GM19395 (cell line): ENCODE measurements around the gene STUB1.
A peak's percentile ranks its signal among the peaks of the same experiment; 100 is the strongest.

Source experiments
- ATAC-seq: cut with Tn5 transposase; IDR thresholded peaks from one replicate; pipeline ENCODE4 v1.9.1; 2021; ENCODE audit warnings: mild to moderate bottlenecking, moderate library complexity; ENCODE audit not compliant: unreplicated experiment

The STUB1 gene

DNA sequence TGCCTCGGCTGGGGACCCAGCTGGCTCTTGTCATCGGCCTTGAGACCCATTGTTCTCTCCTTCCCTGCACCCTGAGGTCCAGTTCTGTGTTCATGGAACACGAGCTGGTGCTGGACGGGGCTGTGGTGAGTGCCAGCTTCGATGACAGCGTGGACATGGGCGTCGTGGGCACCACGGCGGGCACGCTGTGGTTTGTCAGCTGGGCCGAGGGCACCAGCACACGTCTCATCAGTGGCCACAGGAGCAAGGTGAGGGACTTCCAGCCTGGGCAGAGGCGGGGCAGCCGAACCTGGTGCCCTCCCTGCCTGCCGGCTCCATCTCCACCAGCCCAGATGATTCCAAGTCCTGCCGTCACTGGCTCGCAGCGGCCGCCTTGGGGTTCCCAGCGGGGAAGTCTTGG, 17.6 kb upstream of the STUB1 start:
- ATAC-seq, result no peak

DNA sequence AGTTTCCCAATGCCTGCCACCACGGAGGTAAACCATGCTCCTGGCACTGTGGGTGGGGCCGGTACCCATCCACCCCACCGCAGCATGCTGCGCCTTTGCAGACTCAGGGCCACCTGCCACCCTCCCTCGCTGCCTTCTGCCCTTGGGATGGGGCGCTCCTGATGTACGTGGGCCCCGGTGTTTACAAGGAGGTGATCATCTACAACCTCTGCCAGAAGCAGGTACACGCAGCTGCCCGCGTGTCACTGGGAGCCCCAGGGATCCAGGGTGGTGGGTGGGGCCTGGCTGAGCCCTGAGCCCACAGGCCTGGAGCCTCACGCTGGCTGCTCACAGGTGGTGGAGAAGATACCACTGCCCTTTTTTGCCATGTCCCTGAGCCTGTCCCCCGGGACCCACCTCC, 13.6 kb upstream of the STUB1 start:
- ATAC-seq, result no peak

DNA sequence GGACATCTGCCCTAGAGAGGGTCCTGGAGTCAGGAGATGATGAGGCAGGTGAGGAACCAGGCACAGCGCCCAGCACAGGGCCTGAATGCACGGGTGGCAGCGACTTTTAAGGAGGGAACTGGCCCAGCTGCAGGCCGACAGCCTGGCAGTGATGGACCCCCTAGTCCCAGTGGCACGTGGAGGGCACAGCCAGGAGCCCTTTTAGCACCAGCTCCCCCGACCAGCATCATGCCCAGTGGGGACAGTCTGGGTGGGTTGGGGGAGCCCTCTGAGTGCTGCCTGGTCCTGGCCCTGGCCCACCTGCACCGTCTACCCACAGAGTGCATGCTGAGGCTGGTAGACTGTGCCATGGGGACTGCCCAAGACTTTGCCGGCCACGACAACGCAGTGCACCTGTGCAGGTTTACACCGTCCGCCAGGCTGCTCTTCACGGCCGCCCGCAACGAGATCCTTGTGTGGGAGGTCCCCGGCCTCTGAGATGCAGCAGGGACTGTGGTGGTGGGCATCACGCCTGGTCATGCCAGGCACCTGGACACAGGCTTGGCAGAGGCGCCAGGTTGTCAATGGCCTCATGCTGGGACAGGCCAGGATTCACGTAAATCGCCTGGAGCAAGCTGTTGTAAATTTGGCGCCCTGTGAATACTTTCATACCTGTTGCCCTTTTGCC, 13.0 kb upstream of the STUB1 start:
- ATAC-seq, result no peak

DNA sequence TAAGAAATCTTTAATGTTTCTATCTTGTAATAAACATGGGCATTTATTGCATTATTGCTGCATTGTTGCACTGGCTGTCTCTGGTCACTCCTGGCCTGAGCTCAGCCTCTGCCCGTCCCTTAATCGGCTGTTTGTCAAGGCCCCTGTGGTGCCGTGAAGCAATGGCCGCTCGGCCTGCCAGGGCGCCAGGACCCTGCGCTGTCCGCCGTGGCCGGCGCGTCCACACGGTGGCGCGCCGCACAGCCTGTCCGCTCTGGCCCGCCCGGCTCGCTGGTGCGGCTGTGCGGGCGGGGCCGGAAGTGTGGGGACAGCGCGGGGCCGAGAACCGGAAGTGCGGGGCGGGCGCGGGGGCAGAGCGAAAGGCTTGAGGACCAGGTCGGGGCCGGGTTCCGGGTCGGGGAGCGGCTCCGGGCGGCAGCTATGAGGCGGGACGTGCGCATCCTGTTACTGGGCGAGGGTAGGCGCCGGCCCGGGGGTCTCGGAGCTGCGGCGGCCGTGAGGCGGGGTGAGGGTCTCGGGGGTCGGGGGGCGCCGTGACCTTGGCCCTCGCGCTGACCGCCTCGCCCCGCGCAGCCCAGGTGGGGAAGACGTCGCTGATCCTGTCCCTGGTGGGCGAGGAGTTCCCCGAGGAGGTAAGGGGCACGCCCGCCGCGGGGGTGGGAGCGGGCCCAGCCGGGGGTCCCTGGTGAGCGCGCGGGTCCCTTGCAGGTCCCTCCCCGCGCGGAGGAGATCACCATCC, 12.3 kb upstream of the STUB1 start, which contains the start of gene RHOT2:
Gene RHOT2 (plus strand): TSS at position 353 of the 739 bp plus-strand sequence. CDS start 68 bp downstream, at position 421.
- peak; percentile 65 for ATAC-seq

DNA sequence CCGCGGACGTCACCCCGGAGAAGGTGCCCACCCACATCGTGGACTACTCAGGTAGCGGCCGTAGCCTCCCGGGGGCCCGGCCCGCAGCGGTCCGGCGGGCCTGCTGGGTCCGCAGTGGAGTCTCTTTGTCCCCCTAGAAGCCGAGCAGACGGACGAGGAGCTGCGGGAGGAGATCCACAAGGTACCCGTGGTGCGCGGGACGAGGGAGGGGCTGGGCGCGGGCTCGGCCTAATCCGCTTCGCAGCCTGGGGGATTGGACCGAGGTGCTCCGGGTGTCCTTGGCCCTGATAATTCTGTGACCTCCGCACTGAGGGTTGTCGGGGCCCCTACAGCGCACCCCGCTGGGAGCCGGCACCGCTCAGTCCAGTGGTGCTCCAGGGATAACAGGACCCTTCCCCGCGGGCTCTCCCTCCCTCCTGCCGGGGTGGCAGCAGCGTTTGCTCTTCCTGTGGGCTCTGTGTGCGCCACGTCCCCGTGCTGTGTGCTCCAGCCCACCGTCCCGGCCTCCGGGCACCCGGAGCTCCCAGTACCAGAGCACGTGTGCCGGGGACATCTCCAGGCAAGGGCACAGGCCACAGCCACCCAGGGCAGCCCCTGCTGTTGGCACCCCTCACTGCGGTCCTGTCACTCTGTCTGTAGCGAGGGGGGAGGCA, 11.6 kb upstream of the STUB1 start:
- peak; percentile 3 for ATAC-seq

DNA sequence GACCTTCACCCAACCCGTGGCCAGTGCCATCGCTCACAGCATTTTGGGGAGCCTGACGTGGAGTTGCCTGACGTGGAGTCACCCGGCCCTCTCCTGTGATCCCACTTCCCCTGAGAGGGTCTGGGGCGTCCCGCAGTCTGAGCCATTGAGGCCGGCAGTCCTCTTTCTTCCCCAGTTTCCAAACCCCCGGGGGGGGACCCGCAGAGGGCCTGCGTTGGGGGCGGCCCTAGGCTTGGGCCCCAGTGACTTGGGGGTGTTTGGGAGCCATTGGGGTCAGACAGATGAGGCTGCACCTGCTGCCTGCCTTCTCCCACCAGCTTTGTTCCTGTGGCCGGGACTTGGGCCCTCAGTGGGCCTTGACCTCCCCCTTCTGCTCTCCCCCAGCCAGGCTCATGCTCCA, 10.5 kb upstream of the STUB1 start:
- ATAC-seq, result no peak

DNA sequence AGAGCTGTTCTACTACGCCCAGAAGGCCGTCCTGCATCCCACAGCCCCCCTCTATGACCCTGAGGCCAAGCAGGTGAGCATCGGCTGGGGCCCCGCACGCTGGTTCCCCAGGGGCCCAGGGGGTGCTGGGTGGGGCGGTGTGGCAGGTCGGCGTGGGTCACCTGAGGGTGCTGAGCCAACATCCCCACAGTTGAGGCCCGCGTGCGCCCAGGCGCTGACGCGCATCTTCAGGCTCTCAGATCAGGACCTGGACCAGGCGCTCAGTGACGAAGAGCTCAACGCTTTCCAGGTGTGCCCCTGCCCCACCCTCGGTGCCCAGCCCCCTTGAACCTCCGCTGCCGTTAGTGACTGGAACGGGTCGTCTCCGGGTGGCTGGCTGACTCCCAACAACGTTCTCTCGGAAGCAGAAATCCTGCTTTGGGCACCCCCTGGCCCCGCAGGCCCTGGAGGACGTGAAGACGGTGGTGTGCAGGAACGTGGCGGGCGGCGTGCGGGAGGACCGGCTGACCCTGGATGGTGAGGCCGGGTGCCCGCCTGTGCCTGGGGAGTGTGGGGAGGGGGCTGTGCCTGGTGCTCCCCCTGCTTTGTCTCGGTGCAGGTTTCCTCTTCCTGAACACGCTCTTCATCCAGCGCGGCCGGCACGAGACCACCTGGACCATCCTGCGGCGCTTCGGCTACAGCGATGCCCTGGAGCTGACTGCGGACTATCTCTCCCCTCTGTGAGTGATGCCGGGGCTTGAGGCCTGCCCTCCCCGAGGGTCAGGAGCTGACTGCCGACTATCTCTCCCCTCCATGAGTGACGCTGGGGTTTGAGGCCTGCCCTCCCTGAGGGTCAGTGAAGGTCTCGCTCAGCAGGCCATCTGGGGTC, 9.5 kb upstream of the STUB1 start:
- no peak for ATAC-seq

DNA sequence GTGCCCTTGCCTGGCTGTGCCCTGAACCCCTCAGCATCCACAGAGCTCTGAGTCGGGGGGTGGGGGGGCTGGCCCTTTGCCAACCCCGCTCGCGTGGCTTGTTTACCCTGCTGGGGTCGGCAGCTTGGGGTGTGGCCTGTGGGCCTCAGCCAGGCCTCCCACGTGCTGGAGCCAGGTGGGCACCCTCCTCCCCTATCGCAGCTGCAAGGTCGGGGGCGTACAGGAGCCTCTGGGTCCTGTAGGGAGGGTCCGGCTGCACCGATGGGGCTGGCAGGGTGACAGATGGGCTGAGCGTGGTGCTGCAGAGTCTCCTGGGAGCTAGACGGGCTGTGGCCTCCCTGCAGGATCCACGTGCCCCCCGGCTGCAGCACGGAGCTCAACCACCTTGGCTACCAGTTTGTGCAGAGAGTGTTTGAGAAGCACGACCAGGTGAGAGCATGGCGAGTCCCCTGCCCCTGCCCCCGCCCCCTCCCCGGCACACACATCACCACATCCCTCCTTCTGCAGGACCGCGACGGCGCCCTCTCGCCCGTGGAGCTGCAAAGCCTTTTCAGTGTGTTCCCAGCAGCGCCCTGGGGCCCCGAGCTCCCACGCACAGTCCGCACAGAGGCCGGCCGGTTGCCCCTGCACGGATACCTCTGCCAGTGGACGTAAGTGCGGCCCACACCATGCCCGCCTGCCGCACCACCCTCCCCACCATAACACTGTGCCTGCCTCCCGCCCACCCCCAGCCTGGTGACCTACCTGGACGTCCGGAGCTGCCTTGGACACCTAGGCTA, 8.7 kb upstream of the STUB1 start:
- no peak for ATAC-seq

DNA sequence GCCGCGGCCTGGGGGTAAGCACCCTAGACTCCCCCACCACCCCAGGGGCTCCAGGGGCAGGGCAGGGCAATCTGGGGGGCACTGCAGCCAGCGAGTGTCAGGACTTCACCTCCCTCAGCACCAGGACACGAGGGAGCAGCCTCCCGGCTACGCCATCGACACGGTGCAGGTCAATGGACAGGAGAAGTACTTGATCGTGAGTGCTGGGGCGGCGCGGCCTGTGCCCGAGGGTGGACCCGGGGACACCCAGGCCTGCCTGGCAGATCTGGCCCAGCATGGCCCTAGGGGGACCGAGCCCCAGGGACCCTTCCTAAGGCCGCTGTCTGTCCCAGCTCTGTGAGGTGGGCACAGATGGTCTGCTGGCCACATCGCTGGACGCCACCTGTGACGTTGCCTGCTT, 7.8 kb upstream of the STUB1 start:
- ATAC-seq, result no peak

DNA sequence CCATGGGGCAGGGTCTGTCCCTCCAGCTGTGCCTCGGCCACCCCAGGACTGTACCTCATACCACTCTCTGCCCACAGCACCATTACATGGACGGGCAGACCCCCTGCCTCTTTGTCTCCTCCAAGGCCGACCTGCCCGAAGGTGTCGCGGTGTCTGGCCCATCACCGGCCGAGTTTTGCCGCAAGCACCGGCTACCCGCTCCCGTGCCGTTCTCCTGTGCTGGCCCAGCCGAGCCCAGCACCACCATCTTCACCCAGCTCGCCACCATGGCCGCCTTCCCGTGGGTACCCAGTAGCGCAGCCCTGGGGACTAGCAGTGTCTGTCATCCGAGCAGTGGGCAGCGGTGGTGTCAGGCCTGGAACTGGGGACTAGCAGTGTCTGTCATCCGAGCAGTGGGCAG, 7.4 kb upstream of the STUB1 start:
- ATAC-seq, result no peak

DNA sequence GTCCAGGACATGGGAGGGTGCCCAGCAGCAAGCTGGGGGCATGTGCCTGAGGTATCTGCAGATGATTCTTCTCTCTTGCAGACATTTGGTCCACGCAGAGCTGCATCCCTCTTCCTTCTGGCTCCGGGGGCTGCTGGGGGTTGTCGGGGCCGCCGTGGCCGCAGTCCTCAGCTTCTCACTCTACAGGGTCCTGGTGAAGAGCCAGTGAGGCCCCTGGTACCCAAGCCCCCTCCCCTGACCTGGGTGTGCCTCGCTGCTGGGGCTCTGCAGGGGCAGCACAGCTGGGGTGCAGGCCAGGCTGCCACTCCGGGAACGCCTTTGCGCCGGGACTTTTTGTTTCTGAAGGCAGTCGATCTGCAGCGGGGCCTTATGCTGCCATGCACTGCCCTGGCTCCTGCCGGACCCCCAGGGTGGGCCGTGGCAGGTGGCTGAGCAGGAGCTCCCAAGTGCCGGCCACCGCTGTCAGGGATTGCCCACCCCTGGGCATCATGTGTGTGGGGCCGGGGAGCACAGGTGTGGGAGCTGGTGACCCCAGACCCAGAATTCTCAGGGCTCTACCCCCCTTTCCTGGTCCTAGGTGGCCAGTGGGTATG, 6.7 kb upstream of the STUB1 start:
- no peak for ATAC-seq

DNA sequence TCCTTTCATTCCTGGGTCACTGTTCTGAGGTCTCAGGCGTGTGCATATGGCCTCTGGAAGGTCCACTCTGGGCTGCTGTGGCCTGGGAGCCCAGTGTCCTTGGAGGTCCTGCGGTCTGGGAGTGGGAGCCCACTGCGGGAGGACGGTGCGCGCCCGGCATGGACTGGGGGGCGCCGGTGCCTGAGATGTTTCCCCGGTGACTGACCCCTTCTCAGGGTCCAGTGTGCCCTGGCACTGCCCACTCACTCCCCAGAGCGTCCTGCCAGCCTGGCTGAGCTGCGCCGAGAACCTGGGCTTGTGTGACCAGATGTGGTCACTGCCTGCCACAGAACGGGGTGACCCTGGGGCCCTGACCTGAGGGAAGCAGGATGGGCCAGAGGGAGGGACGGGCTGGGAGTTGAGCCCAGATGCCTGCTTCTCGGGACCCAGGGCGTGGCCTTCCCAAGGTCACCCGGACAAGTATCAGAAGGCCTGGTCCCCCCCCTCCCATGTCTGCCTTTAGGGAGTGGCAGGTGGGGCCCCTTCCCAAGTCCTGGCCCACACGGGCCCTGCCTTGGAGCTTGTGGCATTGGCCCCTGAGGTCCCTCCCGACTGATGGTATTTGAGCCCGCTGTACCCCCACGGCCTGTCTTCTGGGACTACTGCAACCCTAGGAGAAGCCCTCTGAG, 5.9 kb upstream of the STUB1 start:
- ATAC-seq, result no peak

DNA sequence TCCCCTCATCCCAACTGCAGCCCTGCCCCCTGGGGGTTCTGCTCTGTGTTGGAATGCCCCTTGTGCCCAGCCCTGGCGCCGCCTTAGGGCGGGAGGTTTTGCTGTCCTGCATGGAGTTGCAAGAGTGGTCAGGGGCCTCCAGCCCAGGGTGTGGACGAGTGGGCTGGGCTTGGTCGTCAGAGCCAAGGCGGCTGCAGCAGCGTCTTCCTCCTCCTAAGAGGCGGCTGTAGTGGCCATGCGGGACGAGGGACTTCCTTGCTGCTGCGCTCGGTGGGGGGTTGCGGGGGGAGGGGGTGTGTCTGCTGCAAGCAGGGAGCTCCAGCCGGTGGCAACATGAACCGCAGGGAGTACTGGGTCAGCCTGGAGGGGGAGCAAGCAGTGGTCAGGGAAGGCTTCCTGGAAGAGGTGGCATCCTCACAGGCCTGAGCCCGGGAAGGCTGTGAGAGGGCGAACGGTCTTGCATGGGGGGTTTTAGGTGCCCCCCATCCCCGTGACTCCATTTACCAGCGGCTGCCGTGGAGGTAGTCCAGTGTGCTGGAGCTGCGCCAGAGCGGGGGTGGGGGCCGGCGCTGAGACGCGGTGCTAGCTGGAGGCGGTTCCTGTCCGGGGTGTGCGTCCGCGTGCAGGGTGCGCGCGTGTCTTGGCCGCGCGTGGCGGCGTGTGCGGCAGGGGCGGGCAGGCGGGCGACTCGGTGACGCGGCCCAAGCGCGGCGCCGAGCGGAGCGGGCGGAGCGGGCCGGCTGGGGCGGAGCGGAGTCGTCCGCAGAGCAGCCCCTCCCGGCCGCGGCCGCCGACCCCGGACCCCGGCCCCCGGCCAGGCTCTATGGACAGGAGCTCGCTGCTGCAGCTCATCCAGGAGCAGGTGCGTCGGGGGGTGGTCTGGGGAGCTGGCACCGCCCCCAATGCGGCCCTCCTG, 5.0 kb upstream of the STUB1 start, which contains the start of gene RHBDL1:
Gene RHBDL1 (plus strand): TSS at position 704 of the 916 bp plus-strand sequence. CDS start 120 bp downstream, at position 824.
- no peak for ATAC-seq

DNA sequence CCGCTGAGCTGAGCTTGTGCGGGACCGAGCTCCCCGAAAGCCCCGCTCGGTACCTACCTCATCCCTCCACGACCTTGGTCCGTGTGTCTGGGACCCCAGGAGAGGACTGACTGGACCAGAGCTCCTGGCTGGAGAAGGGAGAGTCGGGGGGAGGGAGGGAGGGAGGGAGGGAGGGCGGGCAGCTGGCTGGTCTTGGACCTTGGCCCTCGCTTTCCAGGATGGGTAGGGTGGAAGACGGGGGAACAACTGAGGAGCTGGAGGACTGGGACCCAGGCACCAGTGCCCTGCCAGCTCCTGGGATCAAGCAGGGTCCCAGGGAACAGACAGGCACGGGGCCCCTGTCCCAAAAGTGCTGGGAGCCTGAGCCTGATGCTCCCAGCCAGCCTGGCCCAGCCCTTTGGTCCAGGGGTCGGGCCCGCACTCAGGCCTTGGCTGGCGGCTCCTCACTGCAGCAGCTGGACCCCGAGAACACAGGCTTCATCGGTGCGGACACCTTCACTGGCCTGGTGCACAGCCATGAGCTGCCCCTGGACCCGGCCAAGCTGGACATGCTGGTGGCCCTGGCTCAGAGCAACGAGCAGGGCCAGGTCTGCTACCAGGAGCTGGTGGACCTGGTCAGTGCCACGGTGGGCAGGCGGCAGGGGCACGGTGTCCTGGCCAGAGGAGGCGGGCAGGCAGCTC, 4.2 kb upstream of the STUB1 start:
- no peak for ATAC-seq

DNA sequence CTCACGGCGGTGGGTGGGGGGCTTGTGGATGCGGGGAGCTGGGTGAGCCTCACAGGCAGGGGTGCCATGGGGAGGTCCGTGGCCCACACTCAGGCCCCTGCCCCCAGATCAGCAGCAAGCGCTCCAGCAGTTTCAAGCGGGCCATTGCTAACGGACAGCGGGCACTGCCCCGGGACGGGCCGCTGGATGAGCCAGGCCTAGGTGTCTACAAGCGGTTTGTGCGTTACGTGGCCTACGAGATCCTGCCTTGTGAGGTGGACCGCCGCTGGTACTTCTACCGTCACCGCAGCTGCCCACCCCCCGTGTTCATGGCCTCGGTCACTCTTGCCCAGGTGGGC, 3.7 kb upstream of the STUB1 start:
- no peak for ATAC-seq

DNA sequence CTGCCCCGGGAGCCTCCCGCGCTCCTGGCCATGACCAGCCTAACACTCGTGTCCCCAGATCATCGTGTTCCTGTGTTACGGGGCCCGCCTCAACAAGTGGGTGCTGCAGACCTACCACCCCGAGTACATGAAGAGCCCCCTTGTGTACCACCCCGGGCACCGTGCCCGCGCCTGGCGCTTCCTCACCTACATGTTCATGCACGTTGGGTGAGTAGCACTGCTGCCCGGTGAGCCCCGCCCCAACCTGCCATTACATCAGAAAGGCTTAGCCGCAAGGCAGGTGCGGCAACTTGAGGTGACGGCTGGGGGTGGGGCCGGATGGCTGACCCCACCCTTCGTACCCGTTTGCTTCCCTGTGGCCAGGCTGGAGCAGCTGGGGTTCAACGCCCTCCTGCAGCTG, 3.3 kb upstream of the STUB1 start:
- ATAC-seq, result no peak

DNA sequence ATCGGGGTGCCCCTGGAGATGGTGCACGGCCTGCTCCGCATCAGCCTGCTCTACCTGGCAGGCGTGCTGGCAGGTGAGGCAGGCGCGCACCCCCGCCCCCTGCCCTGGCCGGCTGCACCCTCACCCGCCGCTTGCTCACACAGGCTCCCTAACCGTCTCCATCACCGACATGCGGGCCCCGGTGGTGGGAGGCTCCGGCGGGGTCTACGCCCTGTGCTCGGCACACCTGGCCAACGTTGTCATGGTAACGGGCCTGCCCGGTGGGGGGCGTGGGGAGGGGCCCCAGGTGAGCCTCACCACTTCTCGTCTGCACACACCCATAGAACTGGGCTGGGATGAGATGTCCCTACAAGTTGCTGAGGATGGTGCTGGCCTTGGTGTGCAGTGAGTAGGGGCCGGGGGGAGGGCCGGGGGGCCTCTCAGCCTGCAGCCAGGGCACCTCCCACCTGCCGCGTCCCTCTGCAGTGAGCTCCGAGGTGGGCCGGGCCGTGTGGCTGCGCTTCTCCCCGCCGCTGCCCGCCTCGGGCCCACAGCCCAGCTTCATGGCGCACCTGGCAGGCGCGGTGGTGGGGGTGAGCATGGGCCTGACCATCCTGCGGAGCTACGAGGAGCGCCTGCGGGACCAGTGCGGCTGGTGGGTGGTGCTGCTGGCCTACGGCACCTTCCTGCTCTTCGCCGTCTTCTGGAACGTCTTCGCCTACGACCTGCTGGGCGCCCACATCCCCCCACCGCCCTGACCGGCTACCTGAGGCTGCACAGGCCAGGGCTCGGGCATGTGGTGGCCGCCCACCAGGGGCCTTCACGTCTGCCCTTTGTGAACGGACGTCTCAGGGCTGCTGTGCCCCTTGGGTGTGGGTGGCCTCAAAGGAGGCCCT, 2.7 kb upstream of the STUB1 start:
- ATAC-seq, result no peak
